Hepatocyte (in vitro differentiated cells): ENCODE results near the gene TMEM167A. TPM values are rescaled to one million over a fixed set of nuclear protein-coding genes. Genes with fewer than 3 reads are reported as not detected.

ENCODE experiments used
- DNase-seq: peaks from one replicate; pipeline ENCODE4 v3.0.0-alpha.2; 2016; ENCODE audit warnings: low spot score
- H2AFZ ChIP-seq: fragments of 200-600 bp; sonication (generic); 2 replicates; pipeline ENCODE4 v1.6.0; 2016; ENCODE audit warnings: antibody characterized with exemption, mild to moderate bottlenecking
- H3K27ac ChIP-seq: fragments of 200-600 bp; sonication (generic); 2 replicates; pipeline ENCODE4 v1.5.1; 2016; ENCODE audit warnings: mild to moderate bottlenecking
- H3K27me3 ChIP-seq: fragments of 200-600 bp; sonication (generic); 2 replicates; pipeline ENCODE4 v1.6.1; 2016
- H3K36me3 ChIP-seq: fragments of 200-600 bp; sonication (generic); replicated peaks from 2 replicates; pipeline ENCODE4 v1.5.1; 2016; ENCODE audit warnings: low read depth; ENCODE audit not compliant: insufficient read depth
- H3K4me1 ChIP-seq: fragments of 200-600 bp; sonication (generic); 2 replicates; pipeline ENCODE4 v1.5.1; 2016; ENCODE audit warnings: mild to moderate bottlenecking, moderate library complexity; ENCODE audit not compliant: insufficient read depth
- H3K4me2 ChIP-seq: fragments of 200-600 bp; sonication (generic); 2 replicates; pipeline ENCODE4 v1.6.0; 2016
- H3K4me3 ChIP-seq: fragments of 200-600 bp; sonication (generic); 2 replicates; pipeline ENCODE4 v1.5.1; 2016; ENCODE audit warnings: mild to moderate bottlenecking
- H3K79me2 ChIP-seq: fragments of 200-600 bp; sonication (generic); 2 replicates; pipeline ENCODE4 v1.6.0; 2017; ENCODE audit warnings: mild to moderate bottlenecking
- H3K9me2 ChIP-seq: fragments of 200-600 bp; sonication (generic); replicated peaks from 2 replicates; pipeline ENCODE4 v1.6.0; 2017; ENCODE audit warnings: mild to moderate bottlenecking; ENCODE audit not compliant: insufficient read depth
- H3K9me3 ChIP-seq: fragments of 200-600 bp; sonication (generic); 2 replicates; pipeline ENCODE4 v1.5.1; 2016; ENCODE audit warnings: low read depth, mild to moderate bottlenecking
- H4K20me1 ChIP-seq: fragments of 200-600 bp; sonication (generic); 2 replicates; pipeline ENCODE4 v1.6.0; 2016; ENCODE audit warnings: mild to moderate bottlenecking; ENCODE audit not compliant: insufficient read depth, poor library complexity, severe bottlenecking
- EZH2 ChIP-seq: fragments of 200-600 bp; sonication (generic); IDR thresholded peaks from 2 replicates; pipeline ENCODE4 v1.6.1; 2016; ENCODE audit warnings: antibody characterized with exemption, mild to moderate bottlenecking, borderline replicate concordance
- EZH2phosphoT487 ChIP-seq: fragments of 200-600 bp; sonication (generic); IDR thresholded peaks from one replicate; pipeline ENCODE4 v1.6.1; 2018; ENCODE audit warnings: antibody characterized with exemption, mild to moderate bottlenecking, low read depth, moderate library complexity; ENCODE audit not compliant: unreplicated experiment, severe bottlenecking
- WGBS: methylation state at CpG from one replicate; pipeline ENCODE4 v1.1.6; 2016; ENCODE audit warnings: low lambda C conversion rate; ENCODE audit errors: missing lambda C conversion rate; 5-methylcytosine and 5-hydroxymethylcytosine counted together
- polyA plus RNA-seq: library from polyadenylated mRNA; unstranded; fragments of >200 nt; fragmentation: Nextera tagmentation; extraction: Ambion mirVana; gene quantifications from 2 replicates; pipeline ENCODE4 v1.2.1, GENCODE V29; 2016
- total RNA-seq: library from RNA; depleted of rRNA; stranded (reverse); fragments of >200 nt; gene quantifications from 2 replicates; pipeline ENCODE4 v1.2.3, GENCODE V29; 2014
- TF ChIP-seq, protein P1 (sequence below): fragments of 200-600 bp; sonication (generic); IDR thresholded peaks from 2 replicates; pipeline ENCODE4 v1.5.1; 2016; ENCODE audit warnings: antibody characterized with exemption, mild to moderate bottlenecking; ENCODE audit not compliant: poor library complexity

The TMEM167A gene
- total and polyA plus RNA-seq, 2 experiments from 2014 or later = 140 to 174 TPM

DNA sequence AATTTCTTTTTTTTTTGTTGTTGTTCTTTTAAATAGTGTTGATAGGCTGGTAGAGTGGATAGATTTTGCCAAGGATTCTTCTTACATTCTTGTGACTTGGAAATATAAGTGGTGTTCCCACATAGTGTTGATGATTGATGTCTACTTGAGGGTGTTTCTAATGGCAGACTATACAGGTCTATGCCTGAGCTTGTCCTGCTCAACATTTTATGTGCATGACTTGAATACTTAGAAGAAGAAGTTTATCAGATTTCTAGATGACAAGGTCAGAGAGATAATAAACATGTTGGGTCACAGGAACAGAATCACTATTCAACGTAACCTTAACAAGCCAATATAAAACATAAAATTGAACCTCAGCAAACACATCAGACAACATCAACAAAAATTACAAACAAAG, 24.3 kb upstream of the TMEM167A start:
- Histone ChIP-seq H3K9me3 (no peaks in the 10 kb centered on the region), H3K4me2 (no peak overlapping the region), H3K4me1 (peaks cover 6% of the 10 kb centered on the region), H3K27ac (no peak overlapping the region), H3K4me3 (no peak overlapping the region), H2AFZ (no peak overlapping the region), H4K20me1 (no peaks in the 10 kb centered on the region), H3K27me3 (no peaks in the 10 kb centered on the region), H3K9me2 (no peaks in the 10 kb centered on the region), H3K36me3 (no peaks in the 10 kb centered on the region), H3K79me2 (no peaks in the 10 kb centered on the region)
- no peak for TF ChIP-seq EZH2phosphoT487
- TF ChIP-seq, protein P1, sequence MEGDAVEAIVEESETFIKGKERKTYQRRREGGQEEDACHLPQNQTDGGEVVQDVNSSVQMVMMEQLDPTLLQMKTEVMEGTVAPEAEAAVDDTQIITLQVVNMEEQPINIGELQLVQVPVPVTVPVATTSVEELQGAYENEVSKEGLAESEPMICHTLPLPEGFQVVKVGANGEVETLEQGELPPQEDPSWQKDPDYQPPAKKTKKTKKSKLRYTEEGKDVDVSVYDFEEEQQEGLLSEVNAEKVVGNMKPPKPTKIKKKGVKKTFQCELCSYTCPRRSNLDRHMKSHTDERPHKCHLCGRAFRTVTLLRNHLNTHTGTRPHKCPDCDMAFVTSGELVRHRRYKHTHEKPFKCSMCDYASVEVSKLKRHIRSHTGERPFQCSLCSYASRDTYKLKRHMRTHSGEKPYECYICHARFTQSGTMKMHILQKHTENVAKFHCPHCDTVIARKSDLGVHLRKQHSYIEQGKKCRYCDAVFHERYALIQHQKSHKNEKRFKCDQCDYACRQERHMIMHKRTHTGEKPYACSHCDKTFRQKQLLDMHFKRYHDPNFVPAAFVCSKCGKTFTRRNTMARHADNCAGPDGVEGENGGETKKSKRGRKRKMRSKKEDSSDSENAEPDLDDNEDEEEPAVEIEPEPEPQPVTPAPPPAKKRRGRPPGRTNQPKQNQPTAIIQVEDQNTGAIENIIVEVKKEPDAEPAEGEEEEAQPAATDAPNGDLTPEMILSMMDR = no peak
- TF ChIP-seq EZH2 = no peak
- 76% methylated on average over 1 of the region's 1 CpG for WGBS
- no peak for DNase-seq

DNA sequence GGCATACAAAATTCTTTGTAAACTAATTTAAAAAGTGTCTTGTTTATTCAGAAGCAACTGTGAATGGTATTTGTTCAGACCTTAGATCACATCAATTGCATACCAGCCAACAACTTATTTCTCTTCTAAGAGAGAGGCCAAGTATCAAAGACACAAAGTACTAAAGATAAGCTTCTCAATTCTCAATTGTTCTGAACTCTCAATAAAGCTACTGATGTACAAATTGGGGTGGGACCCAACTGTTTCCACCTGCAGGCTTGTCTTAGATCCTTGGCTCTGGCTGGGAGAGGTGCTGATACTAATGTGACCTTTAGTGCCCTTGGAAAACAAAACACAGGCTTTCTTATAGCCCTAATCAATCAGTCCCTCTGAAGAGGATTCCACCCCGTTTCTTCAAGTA, 22.3 kb upstream of the TMEM167A start:
- Histone ChIP-seq H3K9me2 (no peaks in the 10 kb centered on the region), H3K4me3 (no peak overlapping the region), H3K79me2 (no peaks in the 10 kb centered on the region), H3K27ac (no peak overlapping the region), H4K20me1 (no peaks in the 10 kb centered on the region), H3K9me3 (no peaks in the 10 kb centered on the region), H3K4me1 (peaks cover 6% of the 10 kb centered on the region), H3K4me2 (no peak overlapping the region), H3K27me3 (no peaks in the 10 kb centered on the region), H2AFZ (no peak overlapping the region), H3K36me3 (no peaks in the 10 kb centered on the region)
- no peak for DNase-seq
- no peak for TF ChIP-seq EZH2phosphoT487
- TF ChIP-seq EZH2 = no peak
- TF ChIP-seq, protein P1 = no peak
- 41% methylated on average over 1 of the region's 1 CpG for WGBS

DNA sequence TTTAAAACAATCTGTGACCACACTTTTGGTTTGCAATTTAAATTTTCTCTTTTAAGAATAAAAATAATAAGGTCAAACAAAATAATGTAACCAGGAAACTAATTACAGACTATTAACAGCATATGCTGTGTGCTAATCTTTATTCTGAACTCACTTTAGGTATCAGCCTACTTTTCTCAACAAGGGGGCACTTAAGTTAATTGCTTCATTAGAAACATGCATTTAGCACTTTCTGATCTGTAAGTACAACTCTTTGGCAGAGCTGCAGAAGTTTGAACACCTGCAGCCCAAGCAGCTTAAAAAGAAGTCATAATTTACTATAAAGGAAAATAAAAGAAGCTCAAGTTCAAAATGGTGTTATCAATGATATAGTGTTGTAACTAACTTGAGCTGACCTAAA, 21.8 kb upstream of the TMEM167A start:
- Histone ChIP-seq H3K9me2 (no peaks in the 10 kb centered on the region), H3K27ac (no peak overlapping the region), H3K4me2 (no peak overlapping the region), H2AFZ (no peak overlapping the region), H3K9me3 (no peaks in the 10 kb centered on the region), H3K4me1 (peaks cover 6% of the 10 kb centered on the region), H3K36me3 (no peaks in the 10 kb centered on the region), H3K79me2 (no peaks in the 10 kb centered on the region), H3K27me3 (no peaks in the 10 kb centered on the region), H4K20me1 (no peaks in the 10 kb centered on the region), H3K4me3 (no peak overlapping the region)
- no peak for DNase-seq
- TF ChIP-seq EZH2 = no peak
- TF ChIP-seq EZH2phosphoT487 = no peak
- TF ChIP-seq, protein P1 = no peak

DNA sequence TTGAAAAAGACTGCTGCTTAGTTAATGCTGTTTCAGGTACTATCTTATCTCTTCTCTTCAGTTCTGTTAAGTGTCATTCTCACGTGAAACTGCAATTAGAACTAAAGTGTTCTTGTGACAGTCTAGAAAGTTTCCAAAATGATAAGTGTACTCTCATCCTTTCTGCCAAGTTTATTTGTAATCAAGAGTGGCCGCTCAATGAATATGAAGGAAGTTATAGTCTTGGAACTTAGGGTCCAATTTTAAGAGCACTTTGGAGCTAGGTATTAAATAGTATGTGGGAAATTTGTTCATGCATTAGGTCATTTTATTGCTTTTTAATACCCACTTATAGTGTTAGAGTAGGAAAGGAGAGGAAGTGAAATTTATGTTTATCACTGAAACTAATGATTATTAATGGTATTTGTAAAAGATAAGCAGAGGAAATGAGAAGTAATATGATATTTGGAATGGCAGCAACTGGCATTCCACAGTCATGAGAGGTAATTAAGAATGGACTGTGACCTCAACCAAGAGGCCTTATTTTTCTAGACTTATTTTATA, 20.6 kb upstream of the TMEM167A start:
- H3K4me3 ChIP-seq = no peak overlapping the region
- H3K36me3 ChIP-seq = no peaks in the 10 kb centered on the region
- peak overlapping the region; percentile 14 for H3K27ac ChIP-seq
- H3K4me1 ChIP-seq = peaks cover 6% of the 10 kb centered on the region
- H3K79me2 ChIP-seq = no peaks in the 10 kb centered on the region
- DNase-seq = peak; percentile 4
- no peaks in the 10 kb centered on the region for H3K27me3 ChIP-seq
- H3K4me2 ChIP-seq = peak overlapping the region; percentile 2
- no peaks in the 10 kb centered on the region for H3K9me2 ChIP-seq
- 39% methylated on average over 2 of the region's 2 CpGs for WGBS
- H2AFZ ChIP-seq = no peak overlapping the region
- no peaks in the 10 kb centered on the region for H4K20me1 ChIP-seq
- H3K9me3 ChIP-seq = peaks cover 12% of the 10 kb centered on the region
- TF ChIP-seq, protein P1 = no peak
- TF ChIP-seq EZH2phosphoT487 (no peak), EZH2 (no peak)
